H9 (cell line): ENCODE data around the gene FAM124A. TPM values are rescaled to one million over a fixed set of nuclear protein-coding genes. Genes with fewer than 3 reads are reported as not detected.

Experiments used
- DNase-seq: peaks from one replicate; pipeline ENCODE4 v3.0.0-alpha.2; 2017
- H2AFZ ChIP-seq: one replicate; pipeline ENCODE4 v1.6.1; 2013; ENCODE audit warnings: mild to moderate bottlenecking, low read length, control low read depth, moderate library complexity
- H2AK5ac ChIP-seq: 2 replicates; pipeline ENCODE4 v1.6.1; 2013; ENCODE audit warnings: low read length, control low read depth, mixed read lengths; ENCODE audit not compliant: insufficient read length
- H2BK120ac ChIP-seq: one replicate; pipeline ENCODE4 v1.6.1; 2013; ENCODE audit warnings: low read depth, mild to moderate bottlenecking, low read length, control low read depth, inconsistent platforms; ENCODE audit not compliant: poor library complexity, severe bottlenecking
- H2BK12ac ChIP-seq: 2 replicates; pipeline ENCODE4 v1.6.1; 2013; ENCODE audit warnings: low read length, control low read depth, mixed read lengths, low read depth; ENCODE audit not compliant: insufficient read length
- H2BK15ac ChIP-seq: 2 replicates; pipeline ENCODE4 v1.6.1; 2013; ENCODE audit warnings: low read depth, low read length, control low read depth
- H2BK20ac ChIP-seq: one replicate; pipeline ENCODE4 v1.6.1; 2013; ENCODE audit warnings: low read depth, mild to moderate bottlenecking, low read length, control low read depth, inconsistent platforms; ENCODE audit not compliant: poor library complexity, severe bottlenecking
- H2BK5ac ChIP-seq: 2 replicates; pipeline ENCODE4 v1.6.1; 2013; ENCODE audit warnings: low read length, control low read depth, mixed read lengths; ENCODE audit not compliant: insufficient read length
- H3K14ac ChIP-seq: 2 replicates; pipeline ENCODE4 v1.6.1; 2013; ENCODE audit warnings: low read length, control low read depth; ENCODE audit not compliant: insufficient read depth
- H3K18ac ChIP-seq: 2 replicates; pipeline ENCODE4 v1.6.1; 2013; ENCODE audit warnings: low read depth, mild to moderate bottlenecking, mixed read lengths, low read length, control low read depth; ENCODE audit not compliant: insufficient read length
- H3K23ac ChIP-seq: 2 replicates; pipeline ENCODE4 v1.6.1; 2013; ENCODE audit warnings: low read length, control low read depth, mixed read lengths, low read depth; ENCODE audit not compliant: insufficient read length
- H3K23me2 ChIP-seq: 2 replicates; pipeline ENCODE4 v1.6.1; 2013; ENCODE audit warnings: low read depth, mild to moderate bottlenecking, mixed read lengths, low read length, control low read depth; ENCODE audit not compliant: insufficient read length, poor library complexity, severe bottlenecking
- H3K27ac ChIP-seq: 2 replicates; pipeline ENCODE4 v1.5.1; 2013; ENCODE audit warnings: low read length, control low read depth, mixed read lengths, low read depth; ENCODE audit not compliant: insufficient read length
- H3K27me3 ChIP-seq: 2 replicates; pipeline ENCODE4 v1.6.1; 2013; ENCODE audit warnings: low read length, control low read depth, inconsistent platforms; ENCODE audit not compliant: insufficient read depth
- H3K4ac ChIP-seq: 2 replicates; pipeline ENCODE4 v1.6.1; 2013; ENCODE audit warnings: low read depth, mild to moderate bottlenecking, control low read depth, inconsistent platforms, low read length, moderate library complexity
- H3K4me1 ChIP-seq: 2 replicates; pipeline ENCODE4 v1.6.1; 2013; ENCODE audit warnings: low read length, control low read depth, inconsistent platforms; ENCODE audit not compliant: insufficient read depth
- H3K4me2 ChIP-seq: 2 replicates; pipeline ENCODE4 v1.6.1; 2013; ENCODE audit warnings: low read length, control low read depth, mixed read lengths; ENCODE audit not compliant: insufficient read length, insufficient read depth
- H3K56ac ChIP-seq: 2 replicates; pipeline ENCODE4 v1.6.1; 2013; ENCODE audit warnings: low read depth, mild to moderate bottlenecking, mixed read lengths, low read length, control low read depth; ENCODE audit not compliant: insufficient read length
- H3K79me1 ChIP-seq: 2 replicates; pipeline ENCODE4 v1.6.1; 2013; ENCODE audit warnings: low read depth, mild to moderate bottlenecking, moderate library complexity, low read length, control low read depth, inconsistent platforms; ENCODE audit not compliant: insufficient read depth, poor library complexity, severe bottlenecking
- H3K79me2 ChIP-seq: 2 replicates; pipeline ENCODE4 v1.6.1; 2013; ENCODE audit warnings: low read length, control low read depth, inconsistent platforms; ENCODE audit not compliant: insufficient read depth
- H3K9ac ChIP-seq: 2 replicates; pipeline ENCODE4 v1.6.1; 2013; ENCODE audit warnings: low read length, control low read depth, mixed read lengths; ENCODE audit not compliant: insufficient read length; ENCODE audit errors: extremely low read depth
- H3K9me3 ChIP-seq: one replicate; pipeline ENCODE4 v1.6.1; 2013; ENCODE audit warnings: low read depth, low read length, inconsistent platforms; ENCODE audit not compliant: control insufficient read depth
- H3T11ph ChIP-seq: one replicate; pipeline ENCODE4 v1.6.1; 2013; ENCODE audit warnings: mild to moderate bottlenecking, low read length, control low read depth, inconsistent platforms
- H4K20me1 ChIP-seq: one replicate; pipeline ENCODE4 v1.6.1; 2013; ENCODE audit not compliant: control insufficient read depth, insufficient read length, insufficient read depth
- H4K5ac ChIP-seq: 2 replicates; pipeline ENCODE4 v1.6.1; 2013; ENCODE audit warnings: low read depth, mild to moderate bottlenecking, mixed read lengths, low read length, control low read depth; ENCODE audit not compliant: insufficient read length
- H4K8ac ChIP-seq: replicated peaks from 2 replicates; pipeline ENCODE4 v1.6.1; 2013; ENCODE audit warnings: low read length, control low read depth, mixed read lengths, low read depth; ENCODE audit not compliant: insufficient read length
- H4K91ac ChIP-seq: 2 replicates; pipeline ENCODE4 v1.6.1; 2013; ENCODE audit warnings: low read depth, mild to moderate bottlenecking, moderate library complexity, mixed read lengths, low read length, control low read depth; ENCODE audit not compliant: insufficient read length
- H3K27ac Mint-ChIP-seq, 3 experiments: 2 replicates in 2 of 3; 3 replicates in 1 of 3; pipeline ENCODE4 v1.8.0; 2020 to 2021; ENCODE audit warnings: mixed read lengths in 3 of 3, mild to moderate bottlenecking in 1 of 3, moderate library complexity in 1 of 3
- H3K27me3 Mint-ChIP-seq: 2 replicates; pipeline ENCODE4 v1.8.0; 2021; ENCODE audit warnings: low read depth, mild to moderate bottlenecking, moderate library complexity, mixed read lengths
- H3K36me3 Mint-ChIP-seq, 3 experiments: 2 replicates in 2 of 3; 3 replicates in 1 of 3; pipeline ENCODE4 v1.8.0; 2020 to 2021; ENCODE audit warnings: low read depth in 3 of 3, mixed read lengths in 3 of 3; ENCODE audit not compliant: insufficient read depth in 1 of 3
- H3K4me1 Mint-ChIP-seq, 2 experiments: 2 replicates each; pipeline ENCODE4 v1.8.0; 2020; ENCODE audit warnings: mixed read lengths in 2 of 2
- H3K4me3 Mint-ChIP-seq, 2 experiments: 2 replicates in 1 of 2; 3 replicates in 1 of 2; pipeline ENCODE4 v1.8.0; 2020 to 2021; ENCODE audit warnings: mild to moderate bottlenecking in 2 of 2, mixed read lengths in 2 of 2, moderate library complexity in 1 of 2
- H3K9me3 Mint-ChIP-seq, 2 experiments: 2 replicates in 1 of 2; 3 replicates in 1 of 2; pipeline ENCODE4 v1.8.0; 2020; ENCODE audit warnings: mild to moderate bottlenecking in 2 of 2, mixed read lengths in 2 of 2, moderate library complexity in 1 of 2
- WGBS: extraction: QIAGEN DNeasy Blood & Tissue Kit; methylation state at CpG from one replicate; pipeline ENCODE4 v1.1.7; 2013; ENCODE audit warnings: missing lambda C conversion rate, low lambda C conversion rate, mixed read lengths; ENCODE audit not compliant: insufficient read length; ENCODE audit errors: extremely low coverage; 5-methylcytosine and 5-hydroxymethylcytosine counted together
- total RNA-seq: library from RNA; stranded (reverse); gene quantifications from 2 replicates; pipeline ENCODE4 v1.2.1, GENCODE V29; 2021
- TF ChIP-seq, protein P1 (sequence below): fragments of 200-600 bp; sonication (generic); conservative IDR thresholded peaks from 3 replicates; pipeline ENCODE4 v1.8.0; 2021; ENCODE audit warnings: antibody characterized with exemption, mild to moderate bottlenecking

FAM124A gene
- total RNA-seq, 1 experiment from 2014 or later, result 41.9 TPM

DNA sequence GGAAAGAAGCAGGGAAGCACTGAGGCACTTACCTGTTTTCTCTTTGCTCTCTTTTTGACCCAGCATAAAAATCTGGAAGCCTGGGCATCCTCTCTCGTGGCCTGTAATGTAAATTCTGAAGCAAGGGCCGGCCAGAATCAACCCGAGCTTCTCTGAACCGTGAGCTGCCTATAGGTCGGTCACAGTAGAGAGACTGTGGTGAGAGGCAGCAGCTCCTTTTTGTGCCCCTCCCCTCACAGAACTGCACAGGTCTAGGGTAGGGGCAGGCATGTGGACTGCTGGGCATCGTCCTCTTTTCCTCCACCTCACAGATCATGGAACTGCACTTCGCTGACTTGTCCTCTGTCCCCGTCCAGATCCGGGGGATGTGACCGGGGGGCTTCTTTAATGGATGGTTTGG lies 12.5 kb downstream of the FAM124A start:
- peaks cover 36 to 62% (median 61%) of the 10 kb centered on the region in 3 experiments for H3K36me3 Mint-ChIP-seq

More for the DNA sequence above, 12.5 kb downstream of the FAM124A start:
- no peak overlapping the region for H3K56ac ChIP-seq
- no peak overlapping the region for H2AK5ac ChIP-seq
- H4K8ac ChIP-seq, result no peak overlapping the region
- H2BK20ac ChIP-seq, result no peak overlapping the region
- TF ChIP-seq, protein P1, sequence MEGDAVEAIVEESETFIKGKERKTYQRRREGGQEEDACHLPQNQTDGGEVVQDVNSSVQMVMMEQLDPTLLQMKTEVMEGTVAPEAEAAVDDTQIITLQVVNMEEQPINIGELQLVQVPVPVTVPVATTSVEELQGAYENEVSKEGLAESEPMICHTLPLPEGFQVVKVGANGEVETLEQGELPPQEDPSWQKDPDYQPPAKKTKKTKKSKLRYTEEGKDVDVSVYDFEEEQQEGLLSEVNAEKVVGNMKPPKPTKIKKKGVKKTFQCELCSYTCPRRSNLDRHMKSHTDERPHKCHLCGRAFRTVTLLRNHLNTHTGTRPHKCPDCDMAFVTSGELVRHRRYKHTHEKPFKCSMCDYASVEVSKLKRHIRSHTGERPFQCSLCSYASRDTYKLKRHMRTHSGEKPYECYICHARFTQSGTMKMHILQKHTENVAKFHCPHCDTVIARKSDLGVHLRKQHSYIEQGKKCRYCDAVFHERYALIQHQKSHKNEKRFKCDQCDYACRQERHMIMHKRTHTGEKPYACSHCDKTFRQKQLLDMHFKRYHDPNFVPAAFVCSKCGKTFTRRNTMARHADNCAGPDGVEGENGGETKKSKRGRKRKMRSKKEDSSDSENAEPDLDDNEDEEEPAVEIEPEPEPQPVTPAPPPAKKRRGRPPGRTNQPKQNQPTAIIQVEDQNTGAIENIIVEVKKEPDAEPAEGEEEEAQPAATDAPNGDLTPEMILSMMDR, result no peak
- no peaks in the 10 kb centered on the region for H3K27me3 Mint-ChIP-seq
- peaks cover 8% of the 10 kb centered on the region for H3K4me1 ChIP-seq
- no peaks in the 10 kb centered on the region for H3K79me1 ChIP-seq
- H3K79me2 ChIP-seq, result peaks cover 3% of the 10 kb centered on the region; the same call in 1 of the 2 replicates
- H2BK120ac ChIP-seq, result no peak overlapping the region
- H3K9ac ChIP-seq, result no peak overlapping the region
- H3K9me3 ChIP-seq, result no peaks in the 10 kb centered on the region
- peaks cover 43 to 51% of the 10 kb centered on the region in 2 experiments for H3K4me1 Mint-ChIP-seq
- no peaks in the 10 kb centered on the region for H3K9me3 Mint-ChIP-seq
- H4K20me1 ChIP-seq, result no peaks in the 10 kb centered on the region
- no peaks in the 10 kb centered on the region for H3K27me3 ChIP-seq
- no peak overlapping the region for H2BK12ac ChIP-seq
- no peak overlapping the region for H2BK5ac ChIP-seq
- no peak overlapping the region for H3K14ac ChIP-seq
- H3K18ac ChIP-seq, result no peak overlapping the region
- H3K23ac ChIP-seq, result no peak overlapping the region
- peak overlapping the region; percentile 25 to 96 (median 41) for H3K27ac Mint-ChIP-seq
- H4K5ac ChIP-seq, result no peak overlapping the region
- WGBS, result no CpG with 5 or more reads among the region's 10 CpGs
- no peak overlapping the region for H2AFZ ChIP-seq
- H4K91ac ChIP-seq, result no peak overlapping the region
- no peak overlapping the region for H2BK15ac ChIP-seq
- no peak overlapping the region for H3K4me2 ChIP-seq
- no peak overlapping the region for H3T11ph ChIP-seq
- H3K27ac ChIP-seq, result no peak overlapping the region
- DNase-seq, result no peak
- no peak overlapping the region for H3K4ac ChIP-seq
- H3K4me3 Mint-ChIP-seq, result peak overlapping the region in 1 of 2 experiments; percentile 5; a peak in 1 of 5 replicates
- no peaks in the 10 kb centered on the region for H3K23me2 ChIP-seq
